HCT116 (cell line): ENCODE measurements around the gene MAPKAP1. TPM values are rescaled to one million over a fixed set of nuclear protein-coding genes. Genes with fewer than 3 reads are reported as not detected.

Source experiments
- ATAC-seq: fragments of 200-7000 bp; cut with Tn5 transposase; 2 replicates; pipeline ENCODE4 v1.9.1; 2020; ENCODE audit warnings: mild to moderate bottlenecking, moderate library complexity
- BruUV-seq: library from RNA; stranded (reverse); fragments of 400-500 nt; replicated peaks from 2 replicates; lab custom pipeline; 2021; lab: Mats Ljungman, UMichigan
- CTCF ChIA-PET: fragments of 300-600 bp; sonication (Branson Sonifier 250); formaldehyde crosslinking; loops from one replicate; lab custom pipeline; 2021; ENCODE audit warnings: antibody characterized with exemption; lab: Charles Lee
- POLR2A ChIA-PET: fragments of 300-600, 350-600 bp; sonication (Branson Sonifier 250); formaldehyde crosslinking; loops from one replicate; lab custom pipeline; 2021; ENCODE audit warnings: antibody characterized with exemption; lab: Charles Lee
- RAD21 ChIA-PET, 2 experiments: fragments of 300-600 bp; sonication (Branson Sonifier 250); formaldehyde crosslinking; loops; one replicate each; lab custom pipeline; 2023; ENCODE audit warnings: low total read pairs in 2 of 2; ENCODE audit not compliant: uncharacterized antibody in 2 of 2, unreplicated experiment in 2 of 2, low non-redundant PET in 1 of 2; lab: Charles Lee
- DNase-seq: peaks from one replicate; pipeline ENCODE4 v3.0.0-alpha.2; 2010; ENCODE audit warnings: low read depth, low spot score
- H2AFZ ChIP-seq: fragments of 200-600 bp; shearing (Covaris generic), sonication (generic); 2 replicates; pipeline ENCODE4 v1.6.1; 2017; ENCODE audit warnings: low read depth, mixed run types, mixed read lengths, antibody characterized with exemption, low read length; ENCODE audit not compliant: poor library complexity, severe bottlenecking
- H3K27ac ChIP-seq: 2 replicates; pipeline ENCODE4 v1.5.1; 2012; ENCODE audit warnings: low read depth, low read length
- H3K27me3 ChIP-seq: fragments of 200-600 bp; sonication (generic); 2 replicates; pipeline ENCODE4 v1.6.1; 2016; ENCODE audit warnings: mixed run types, low read length, mixed read lengths; ENCODE audit not compliant: insufficient read depth
- H3K36me3 ChIP-seq, 2 experiments: fragments of 200-500 bp in 1 of 2; fragments of 200-600 bp in 1 of 2; sonication (Bioruptor generic) in 1 of 2; sonication (generic) in 1 of 2; 2 replicates each; pipeline versions ENCODE4 v1.5.1 to v1.6.1; 2014 to 2016; ENCODE audit warnings: low read length in 2 of 2, inconsistent platforms in 1 of 2, mixed read lengths in 1 of 2, mixed run types in 1 of 2; ENCODE audit not compliant: insufficient read depth in 2 of 2, control insufficient read depth in 1 of 2
- H3K4me1 ChIP-seq, 2 experiments: fragments of 200-600 bp in 1 of 2; sonication (generic) in 1 of 2; 2 replicates each; pipeline versions ENCODE4 v1.5.1 to v1.6.1; 2012 to 2017; ENCODE audit warnings: low read length in 2 of 2, inconsistent platforms in 1 of 2, mild to moderate bottlenecking in 1 of 2, mixed read lengths in 1 of 2, mixed run types in 1 of 2, moderate library complexity in 1 of 2; ENCODE audit not compliant: insufficient read depth in 2 of 2, control insufficient read depth in 1 of 2
- H3K4me2 ChIP-seq: fragments of 200-600 bp; sonication (generic); 2 replicates; pipeline ENCODE4 v1.6.1; 2017; ENCODE audit warnings: mixed run types, low read length, mixed read lengths
- H3K4me3 ChIP-seq, 2 experiments: fragments of 200-600 bp in 1 of 2; sonication (generic) in 1 of 2; replicated peaks in 1 of 2; 2 replicates each; pipeline ENCODE4 v1.5.1; 2011 to 2016; ENCODE audit warnings: low read length in 2 of 2, control low read depth in 1 of 2, low read depth in 1 of 2, mild to moderate bottlenecking in 1 of 2, mixed read lengths in 1 of 2, mixed run types in 1 of 2
- H3K79me2 ChIP-seq: fragments of 200-600 bp; sonication (generic); 2 replicates; pipeline ENCODE4 v1.6.1; 2017; ENCODE audit warnings: mild to moderate bottlenecking, mixed run types, low read length, moderate library complexity, mixed read lengths; ENCODE audit not compliant: insufficient read depth
- H3K9ac ChIP-seq: fragments of 200-600 bp; sonication (generic); 2 replicates; pipeline ENCODE4 v1.6.1; 2016; ENCODE audit warnings: low read length, mixed read lengths
- H3K9me2 ChIP-seq: fragments of 200-600 bp; sonication (generic), shearing (Covaris generic); 2 replicates; pipeline ENCODE4 v1.6.1; 2017; ENCODE audit warnings: mixed run types, mild to moderate bottlenecking, moderate library complexity; ENCODE audit not compliant: insufficient read depth
- H3K9me3 ChIP-seq, 2 experiments: fragments of 200-500 bp in 1 of 2; fragments of 200-600 bp in 1 of 2; sonication (Bioruptor generic) in 1 of 2; sonication (generic) in 1 of 2; 2 replicates each; pipeline ENCODE4 v1.6.1; 2014 to 2017; ENCODE audit warnings: low read length in 2 of 2, mixed read lengths in 2 of 2, inconsistent platforms in 1 of 2, low read depth in 1 of 2, mild to moderate bottlenecking in 1 of 2, mixed run types in 1 of 2, moderate library complexity in 1 of 2; ENCODE audit not compliant: control insufficient read depth in 1 of 2, insufficient read depth in 1 of 2
- H4K20me1 ChIP-seq: fragments of 200-600 bp; sonication (generic), shearing (Covaris generic); 2 replicates; pipeline ENCODE4 v1.6.1; 2017; ENCODE audit warnings: mixed run types, mild to moderate bottlenecking, moderate library complexity; ENCODE audit not compliant: insufficient read depth
- CBX3 ChIP-seq: IDR thresholded peaks from 2 replicates; pipeline ENCODE4 v1.6.1; 2012; ENCODE audit warnings: low read depth
- CEBPB ChIP-seq: IDR thresholded peaks from 2 replicates; pipeline ENCODE4 v1.6.1; 2012; ENCODE audit warnings: low read depth
- EGR1 ChIP-seq: IDR thresholded peaks from 2 replicates; pipeline ENCODE4 v1.6.1; 2012; ENCODE audit warnings: low read depth
- ELF1 ChIP-seq: IDR thresholded peaks from 2 replicates; pipeline ENCODE4 v1.6.1; 2012; ENCODE audit warnings: low read depth, borderline replicate concordance
- EZH2 ChIP-seq: fragments of 200-600 bp; sonication (generic); IDR thresholded peaks from 2 replicates; pipeline ENCODE4 v1.6.1; 2017; ENCODE audit warnings: antibody characterized with exemption, mixed run types
- EZH2phosphoT487 ChIP-seq: fragments of 200-600 bp; IDR thresholded peaks from 2 replicates; pipeline ENCODE4 v1.6.1; 2018; ENCODE audit warnings: antibody characterized with exemption, borderline replicate concordance
- FOSL1 ChIP-seq: IDR thresholded peaks from 2 replicates; pipeline ENCODE4 v1.6.1; 2012; ENCODE audit warnings: low read depth
- JUND ChIP-seq: IDR thresholded peaks from 2 replicates; pipeline ENCODE4 v1.6.1; 2012
- POLR2A ChIP-seq: IDR thresholded peaks from 2 replicates; pipeline ENCODE4 v1.7.0; 2011; ENCODE audit warnings: borderline replicate concordance; ENCODE audit not compliant: insufficient read depth, insufficient read length; ENCODE audit errors: extremely low read depth
- POLR2AphosphoS5 ChIP-seq: IDR thresholded peaks from 2 replicates; pipeline ENCODE4 v1.6.1; 2011; ENCODE audit warnings: mild to moderate bottlenecking, low read depth, low read length, moderate library complexity
- RAD21 ChIP-seq: IDR thresholded peaks from 2 replicates; pipeline ENCODE4 v1.6.1; 2012; ENCODE audit warnings: low read depth, mild to moderate bottlenecking
- SP1 ChIP-seq: IDR thresholded peaks from 2 replicates; pipeline ENCODE4 v1.6.1; 2012; ENCODE audit warnings: low read depth
- SRF ChIP-seq: IDR thresholded peaks from 2 replicates; pipeline ENCODE4 v1.6.1; 2012; ENCODE audit warnings: low read depth
- YY1 ChIP-seq: IDR thresholded peaks from 2 replicates; pipeline ENCODE4 v1.6.1; 2011; ENCODE audit warnings: low read length, low read depth, moderate library complexity, mild to moderate bottlenecking; ENCODE audit not compliant: insufficient replicate concordance; ENCODE audit errors: extremely low read depth
- ZBTB33 ChIP-seq: IDR thresholded peaks from 2 replicates; pipeline ENCODE4 v1.6.1; 2011; ENCODE audit warnings: mild to moderate bottlenecking, low read length, moderate library complexity; ENCODE audit not compliant: insufficient replicate concordance; ENCODE audit errors: extremely low read depth
- ZFX ChIP-seq: fragments of 450-650 bp; IDR thresholded peaks from 2 replicates; pipeline ENCODE4 v1.6.1; 2017
- ZNF274 ChIP-seq: fragments of 200-500 bp; sonication (Bioruptor generic); IDR thresholded peaks from 2 replicates; pipeline ENCODE4 v1.6.1; 2014; ENCODE audit warnings: mild to moderate bottlenecking, low read depth, low read length, inconsistent platforms
- intact Hi-C: fragments of 100-400 bp; cut with micrococcal nuclease; formaldehyde crosslinking; loops from 2 replicates; pipeline ENCODE4 v1.10.0; 2022
- total RNA-seq: library from RNA; stranded (reverse); gene quantifications from one replicate; pipeline ENCODE4 v1.2.1, GENCODE V29; 2021; ENCODE audit not compliant: unreplicated experiment
- TF ChIP-seq, protein P1 (sequence below), 3 experiments: fragments of 200-600 bp in 1 of 3; sonication (generic) in 1 of 3; IDR thresholded peaks in 2 of 3; conservative IDR thresholded peaks in 1 of 3; 2 replicates each; pipeline ENCODE4 v1.5.1; 2012 to 2017; ENCODE audit warnings: low read depth in 2 of 3, low read length in 2 of 3, antibody characterized with exemption in 1 of 3, borderline replicate concordance in 1 of 3, control low read depth in 1 of 3, mild to moderate bottlenecking in 1 of 3, mixed read lengths in 1 of 3, mixed run types in 1 of 3, moderate library complexity in 1 of 3; ENCODE audit not compliant: insufficient read depth in 1 of 3
- TF ChIP-seq, protein P2 (sequence below): IDR thresholded peaks from 2 replicates; pipeline ENCODE4 v1.6.1; 2012; ENCODE audit warnings: low read depth
- TF ChIP-seq, protein P3 (sequence below): IDR thresholded peaks from 2 replicates; pipeline ENCODE4 v1.6.1; 2012

Gene MAPKAP1
- total RNA-seq, 1 experiment from 2014 or later: 72.5 TPM

- Histone ChIP-seq H3K27me3 (no peaks in the 10 kb centered on the region), H3K4me2 (no peak overlapping the region), H3K36me3 (no peaks in the 10 kb centered on the region), H3K9ac (no peak overlapping the region), H2AFZ (no peak overlapping the region), H3K79me2 (peaks cover 37% of the 10 kb centered on the region), H4K20me1 (no peaks in the 10 kb centered on the region), H3K4me3 (no peak overlapping the region), H3K9me3 (no peaks in the 10 kb centered on the region), H3K9me2 (no peaks in the 10 kb centered on the region), H3K27ac (no peak overlapping the region), H3K4me1 (0 out of 4 replicates have a peak, but pooled peaks cover 0 to 3% of the 10 kb centered on the region in 2 experiments)
- POLR2A ChIA-PET: no interaction called here
- BruUV-seq: no TSS peak
- ATAC-seq: no peak
- no peak for DNase-seq
- intact Hi-C loops: no loop called here
- CTCF ChIA-PET: no interaction called here
- TF ChIP-seq EZH2phosphoT487 (no peak), ZFX (no peak), SP1 (no peak), FOSL1 (no peak), SRF (no peak), ZNF274 (no peak), ELF1 (no peak), JUND (no peak), CEBPB (no peak), POLR2A (no peak), RAD21 (no peak), EZH2 (no peak), EGR1 (no peak), ZBTB33 (no peak), YY1 (no peak), CBX3 (no peak), POLR2AphosphoS5 (no peak)
- TF ChIP-seq, protein P1, sequence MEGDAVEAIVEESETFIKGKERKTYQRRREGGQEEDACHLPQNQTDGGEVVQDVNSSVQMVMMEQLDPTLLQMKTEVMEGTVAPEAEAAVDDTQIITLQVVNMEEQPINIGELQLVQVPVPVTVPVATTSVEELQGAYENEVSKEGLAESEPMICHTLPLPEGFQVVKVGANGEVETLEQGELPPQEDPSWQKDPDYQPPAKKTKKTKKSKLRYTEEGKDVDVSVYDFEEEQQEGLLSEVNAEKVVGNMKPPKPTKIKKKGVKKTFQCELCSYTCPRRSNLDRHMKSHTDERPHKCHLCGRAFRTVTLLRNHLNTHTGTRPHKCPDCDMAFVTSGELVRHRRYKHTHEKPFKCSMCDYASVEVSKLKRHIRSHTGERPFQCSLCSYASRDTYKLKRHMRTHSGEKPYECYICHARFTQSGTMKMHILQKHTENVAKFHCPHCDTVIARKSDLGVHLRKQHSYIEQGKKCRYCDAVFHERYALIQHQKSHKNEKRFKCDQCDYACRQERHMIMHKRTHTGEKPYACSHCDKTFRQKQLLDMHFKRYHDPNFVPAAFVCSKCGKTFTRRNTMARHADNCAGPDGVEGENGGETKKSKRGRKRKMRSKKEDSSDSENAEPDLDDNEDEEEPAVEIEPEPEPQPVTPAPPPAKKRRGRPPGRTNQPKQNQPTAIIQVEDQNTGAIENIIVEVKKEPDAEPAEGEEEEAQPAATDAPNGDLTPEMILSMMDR (IDR thresholded peaks at IDR 0.05 in 2 of 3, conservative IDR thresholded peaks at IDR 0.05 in 1 of 3; ENCODE audit: borderline replicate concordance in 1 of 3, insufficient read depth in 1 of 3, low read depth in 2 of 3, low read length in 2 of 3): no peak
- TF ChIP-seq, protein P2, sequence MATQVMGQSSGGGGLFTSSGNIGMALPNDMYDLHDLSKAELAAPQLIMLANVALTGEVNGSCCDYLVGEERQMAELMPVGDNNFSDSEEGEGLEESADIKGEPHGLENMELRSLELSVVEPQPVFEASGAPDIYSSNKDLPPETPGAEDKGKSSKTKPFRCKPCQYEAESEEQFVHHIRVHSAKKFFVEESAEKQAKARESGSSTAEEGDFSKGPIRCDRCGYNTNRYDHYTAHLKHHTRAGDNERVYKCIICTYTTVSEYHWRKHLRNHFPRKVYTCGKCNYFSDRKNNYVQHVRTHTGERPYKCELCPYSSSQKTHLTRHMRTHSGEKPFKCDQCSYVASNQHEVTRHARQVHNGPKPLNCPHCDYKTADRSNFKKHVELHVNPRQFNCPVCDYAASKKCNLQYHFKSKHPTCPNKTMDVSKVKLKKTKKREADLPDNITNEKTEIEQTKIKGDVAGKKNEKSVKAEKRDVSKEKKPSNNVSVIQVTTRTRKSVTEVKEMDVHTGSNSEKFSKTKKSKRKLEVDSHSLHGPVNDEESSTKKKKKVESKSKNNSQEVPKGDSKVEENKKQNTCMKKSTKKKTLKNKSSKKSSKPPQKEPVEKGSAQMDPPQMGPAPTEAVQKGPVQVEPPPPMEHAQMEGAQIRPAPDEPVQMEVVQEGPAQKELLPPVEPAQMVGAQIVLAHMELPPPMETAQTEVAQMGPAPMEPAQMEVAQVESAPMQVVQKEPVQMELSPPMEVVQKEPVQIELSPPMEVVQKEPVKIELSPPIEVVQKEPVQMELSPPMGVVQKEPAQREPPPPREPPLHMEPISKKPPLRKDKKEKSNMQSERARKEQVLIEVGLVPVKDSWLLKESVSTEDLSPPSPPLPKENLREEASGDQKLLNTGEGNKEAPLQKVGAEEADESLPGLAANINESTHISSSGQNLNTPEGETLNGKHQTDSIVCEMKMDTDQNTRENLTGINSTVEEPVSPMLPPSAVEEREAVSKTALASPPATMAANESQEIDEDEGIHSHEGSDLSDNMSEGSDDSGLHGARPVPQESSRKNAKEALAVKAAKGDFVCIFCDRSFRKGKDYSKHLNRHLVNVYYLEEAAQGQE: no peak
- TF ChIP-seq, protein P3, sequence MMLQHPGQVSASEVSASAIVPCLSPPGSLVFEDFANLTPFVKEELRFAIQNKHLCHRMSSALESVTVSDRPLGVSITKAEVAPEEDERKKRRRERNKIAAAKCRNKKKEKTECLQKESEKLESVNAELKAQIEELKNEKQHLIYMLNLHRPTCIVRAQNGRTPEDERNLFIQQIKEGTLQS: no peak
- RAD21 ChIA-PET: no interaction called here
These were observed 115.1 kb downstream of the MAPKAP1 start for GRCh38 chr9:125591888-125592287.
